B cell (primary cell): ENCODE data around the gene MORF4L1. TPM values are rescaled to one million over a fixed set of nuclear protein-coding genes. Genes with fewer than 3 reads are reported as not detected.

Experiments
- ATAC-seq: fragments of 200-7000 bp; cut with Tn5 transposase; one replicate; pipeline ENCODE4 v1.10.0; 2021; ENCODE audit warnings: low read depth, mild to moderate bottlenecking, moderate number of reproducible peaks, moderate library complexity
- CTCF ChIA-PET: fragments of 350-600 bp; sonication (Branson Sonifier 250); formaldehyde crosslinking; loops from one replicate; lab custom pipeline; 2021; ENCODE audit warnings: antibody characterized with exemption, inconsistent platforms; lab: Charles Lee
- POLR2A ChIA-PET: fragments of 350-600 bp; sonication (Branson Sonifier 250); formaldehyde crosslinking; loops from one replicate; lab custom pipeline; 2021; ENCODE audit warnings: antibody characterized with exemption; lab: Charles Lee
- DNase-seq: peaks from one replicate; pipeline ENCODE4 v3.0.0; 2013
- H2AFZ ChIP-seq: 2 replicates; pipeline ENCODE4 v1.6.1; 2012; ENCODE audit warnings: mild to moderate bottlenecking, low read depth, low read length; ENCODE audit not compliant: insufficient read depth, poor library complexity, severe bottlenecking
- H3K27ac ChIP-seq, 2 donors: 1 replicate in 1 of 2; 2 replicates in 1 of 2; pipeline ENCODE4 v1.5.1; 2012 to 2013; ENCODE audit warnings: low read length in 2 of 2, mild to moderate bottlenecking in 2 of 2, moderate library complexity in 1 of 2
- H3K27me3 ChIP-seq, 4 experiments: fragments of 200-600 bp in 1 of 4; sonication (generic) in 1 of 4; replicated peaks in 1 of 4; 1 replicate in 2 of 4; 2 replicates in 2 of 4; pipeline versions ENCODE4 v1.6.1 to v1.7.0; 2013 to 2016; ENCODE audit warnings: low read length in 3 of 4, mild to moderate bottlenecking in 2 of 4, mixed read lengths in 1 of 4, moderate library complexity in 1 of 4; ENCODE audit not compliant: insufficient read depth in 4 of 4, control insufficient read depth in 3 of 4; ENCODE audit errors: control extremely low read depth in 1 of 4
- H3K36me3 ChIP-seq, 2 experiments: replicated peaks in 1 of 2; 1 replicate in 1 of 2; 2 replicates in 1 of 2; pipeline versions ENCODE4 v1.6.1 to v1.7.1; 2013; ENCODE audit warnings: low read length in 1 of 2; ENCODE audit not compliant: insufficient read depth in 2 of 2, control insufficient read depth in 1 of 2; ENCODE audit errors: control extremely low read depth in 1 of 2, extremely low read depth in 1 of 2
- H3K4me1 ChIP-seq, 2 donors: fragments of 200-600 bp in 1 of 2; sonication (generic) in 1 of 2; 1 replicate in 1 of 2; 2 replicates in 1 of 2; pipeline versions ENCODE4 v1.5.1 to v1.6.1; 2013 to 2017; ENCODE audit warnings: low read length in 2 of 2; ENCODE audit not compliant: control insufficient read depth in 2 of 2, insufficient read depth in 2 of 2
- H3K4me2 ChIP-seq: replicated peaks from 2 replicates; pipeline ENCODE3; 2012; ENCODE audit warnings: mild to moderate bottlenecking, low read depth, low read length; ENCODE audit not compliant: poor library complexity, severe bottlenecking
- H3K4me3 ChIP-seq, 5 experiments: fragments of 200-600 bp in 1 of 5; sonication (generic) in 1 of 5; 1 replicate in 3 of 5; 2 replicates in 2 of 5; pipeline versions ENCODE4 v1.5.1 to v1.7.0; 2011 to 2016; ENCODE audit warnings: low read length in 4 of 5, mild to moderate bottlenecking in 4 of 5, low read depth in 2 of 5, control low read depth in 1 of 5, moderate library complexity in 1 of 5; ENCODE audit not compliant: insufficient read depth in 1 of 5; ENCODE audit errors: control extremely low read depth in 1 of 5, extremely low read depth in 1 of 5
- H3K79me2 ChIP-seq: fragments of 200-600 bp; sonication (generic); one replicate; pipeline ENCODE4 v1.6.0; 2016; ENCODE audit warnings: low read length; ENCODE audit not compliant: control insufficient read depth, insufficient read depth
- H3K9ac ChIP-seq: fragments of 200-600 bp; sonication (generic); 2 replicates; pipeline ENCODE4 v1.6.1; 2017; ENCODE audit warnings: mild to moderate bottlenecking, low read length, moderate library complexity
- H3K9me3 ChIP-seq, 3 donors: one replicate each; pipeline versions ENCODE4 v1.6.1 to v1.7.1; 2013; ENCODE audit warnings: low read length in 2 of 3; ENCODE audit not compliant: control insufficient read depth in 2 of 3, insufficient read depth in 1 of 3; ENCODE audit errors: control extremely low read depth in 1 of 3
- H4K20me1 ChIP-seq: 2 replicates; pipeline ENCODE4 v1.6.0; 2012; ENCODE audit warnings: mild to moderate bottlenecking, low read length; ENCODE audit not compliant: insufficient read depth, control insufficient read depth, poor library complexity, severe bottlenecking
- H3K27ac Mint-ChIP-seq: one replicate; pipeline ENCODE4 v1.8.0; 2021; ENCODE audit warnings: mixed read lengths
- H3K27me3 Mint-ChIP-seq: one replicate; pipeline ENCODE4 v1.8.0; 2021; ENCODE audit warnings: mixed read lengths
- H3K4me1 Mint-ChIP-seq: one replicate; pipeline ENCODE4 v1.8.0; 2021; ENCODE audit warnings: mixed read lengths
- H3K4me3 Mint-ChIP-seq: one replicate; pipeline ENCODE4 v1.8.0; 2021; ENCODE audit warnings: mixed read lengths
- H3K9me3 Mint-ChIP-seq: one replicate; pipeline ENCODE4 v1.8.0; 2022; ENCODE audit warnings: mixed read lengths; ENCODE audit not compliant: insufficient read depth
- EZH2 ChIP-seq: IDR thresholded peaks from 2 replicates; pipeline ENCODE4 v1.6.1; 2012; ENCODE audit warnings: borderline replicate concordance, low read depth, mild to moderate bottlenecking, moderate library complexity, low read length; ENCODE audit not compliant: insufficient read depth, poor library complexity, severe bottlenecking
- WGBS: methylation state at CpG from one replicate; pipeline ENCODE4 v1.1.5; 2013; ENCODE audit warnings: missing lambda C conversion rate; ENCODE audit not compliant: insufficient coverage; 5-methylcytosine and 5-hydroxymethylcytosine counted together
- intact Hi-C: fragments of 100-400 bp; cut with micrococcal nuclease; formaldehyde crosslinking; loops from one replicate; pipeline ENCODE4 v1.10.0; 2022
- polyA minus RNA-seq: library from RNA; depleted of rRNA, polyadenylated mRNA; stranded (reverse); fragments of >200 nt; gene quantifications from 2 replicates; pipeline ENCODE4 v1.2.3, GENCODE V29; 2012
- polyA plus RNA-seq: library from polyadenylated mRNA; depleted of rRNA; stranded (reverse); fragments of >200 nt; gene quantifications from 2 replicates; pipeline ENCODE4 v1.2.3, GENCODE V29; 2012
- total RNA-seq, 2 donors: library from RNA; stranded (reverse); fragments of 120-200 nt in 1 of 2; gene quantifications; 1 replicate in 1 of 2; 2 replicates in 1 of 2; pipeline versions ENCODE4 v1.2.3 to v1.2.4, GENCODE V29; 2013 to 2022
- TF ChIP-seq, protein P1 (sequence below): fragments of 200-600 bp; IDR thresholded peaks from one replicate; pipeline ENCODE4 v1.8.0; 2022; ENCODE audit warnings: antibody characterized with exemption, mild to moderate bottlenecking

The MORF4L1 gene, protein sequence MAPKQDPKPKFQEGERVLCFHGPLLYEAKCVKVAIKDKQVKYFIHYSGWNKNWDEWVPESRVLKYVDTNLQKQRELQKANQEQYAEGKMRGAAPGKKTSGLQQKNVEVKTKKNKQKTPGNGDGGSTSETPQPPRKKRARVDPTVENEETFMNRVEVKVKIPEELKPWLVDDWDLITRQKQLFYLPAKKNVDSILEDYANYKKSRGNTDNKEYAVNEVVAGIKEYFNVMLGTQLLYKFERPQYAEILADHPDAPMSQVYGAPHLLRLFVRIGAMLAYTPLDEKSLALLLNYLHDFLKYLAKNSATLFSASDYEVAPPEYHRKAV
- 240 and 242 TPM in 2 replicates for total RNA-seq
- total RNA-seq (2013), result 170 TPM
- polyA plus RNA-seq, result 79.0 and 246 TPM in 2 replicates
- 102 and 143 TPM in 2 replicates for polyA minus RNA-seq

DNA sequence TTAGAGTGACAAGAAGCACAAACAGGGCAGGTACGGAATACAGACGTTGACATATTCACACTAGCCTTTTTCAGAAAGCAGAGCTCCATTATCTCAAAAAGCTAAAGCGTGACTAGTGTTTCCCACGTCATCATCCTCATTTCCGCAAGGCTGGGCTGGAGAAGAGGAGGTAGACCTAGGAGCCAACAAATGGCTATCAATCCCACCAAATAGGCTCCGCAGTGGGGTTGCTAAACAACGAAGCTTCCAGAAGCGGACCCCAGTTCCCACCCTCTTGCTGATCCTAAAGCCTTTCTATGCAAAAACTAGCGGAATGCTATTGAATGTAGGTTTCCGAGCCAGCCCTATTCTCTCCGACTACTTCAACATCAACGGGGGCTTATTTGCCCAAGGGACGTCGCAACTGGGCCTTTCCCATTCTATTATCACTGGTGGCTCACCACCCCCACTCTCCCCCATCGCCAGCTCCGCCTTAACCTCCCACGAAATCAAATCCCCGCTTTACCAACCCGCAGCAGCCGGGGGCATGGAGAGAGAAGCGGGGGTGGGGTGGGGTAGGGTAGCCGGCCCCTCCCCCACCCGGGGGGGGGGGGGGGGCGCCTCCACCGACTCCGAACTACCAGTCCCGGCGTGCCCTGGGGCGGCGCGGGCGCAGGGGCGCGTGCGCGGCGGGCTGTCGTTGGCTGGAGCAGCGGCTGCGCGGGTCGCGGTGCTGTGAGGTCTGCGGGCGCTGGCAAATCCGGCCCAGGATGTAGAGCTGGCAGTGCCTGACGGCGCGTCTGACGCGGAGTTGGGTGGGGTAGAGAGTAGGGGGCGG is at the start of gene MORF4L1:
Gene MORF4L1, plus strand, starts transcription at position 736 of the 817 bp plus-strand sequence. CDS start 128 bp downstream, outside the sequence.
- POLR2A ChIA-PET, result interaction anchor here (0.6 to 2.4 kb wide), 17 partner anchors 10 to 881 kb away, joined by 3 to 13 read pairs (median 7); partner anchors contain the start of genes CHRNA5, CTSH and PSMA4
- H3K79me2 ChIP-seq, result peaks cover 44% of the 10 kb centered on the region
- H3K9me3 ChIP-seq, result no peaks in the 10 kb centered on the region
- WGBS, result 9% methylated on average over 26 of the region's 52 CpGs
- peaks cover 0 to under 1% of the 10 kb centered on the region in 2 experiments for H3K36me3 ChIP-seq
- peaks cover 45% of the 10 kb centered on the region for H4K20me1 ChIP-seq
- ATAC-seq, result peak; percentile 78
- peak; percentile 97 for DNase-seq
- Mint-ChIP-seq H3K4me1 (peaks cover 36% of the 10 kb centered on the region), H3K27ac (peak within 1 kb of the TSS; percentile 100), H3K27me3 (no peaks in the 10 kb centered on the region), H3K9me3 (no peaks in the 10 kb centered on the region), H3K4me3 (peak within 1 kb of the TSS; percentile 97)
- intact Hi-C loops, result loop anchor here (1.0 to 10.0 kb wide), 4 partner anchors 72 to 442 kb away; partner anchors contain the start of genes CTSH, IREB2 and TMED3
- H3K4me3 ChIP-seq, result peak within 1 kb of the TSS; percentile 82 to 100 (median 100)
- H3K27me3 ChIP-seq, result no peaks in the 10 kb centered on the region
- peak within 1 kb of the TSS; percentile 81 for H2AFZ ChIP-seq
- peak within 1 kb of the TSS; percentile 95 to 100 for H3K27ac ChIP-seq
- CTCF ChIA-PET, result interaction anchor here (0.8 to 4.0 kb wide), 5 partner anchors 11 to 312 kb away, joined by 3 to 40 read pairs (median 5); partner anchors contain the start of gene ADAMTS7
- TF ChIP-seq EZH2, result no peak
- TF ChIP-seq, protein P1, sequence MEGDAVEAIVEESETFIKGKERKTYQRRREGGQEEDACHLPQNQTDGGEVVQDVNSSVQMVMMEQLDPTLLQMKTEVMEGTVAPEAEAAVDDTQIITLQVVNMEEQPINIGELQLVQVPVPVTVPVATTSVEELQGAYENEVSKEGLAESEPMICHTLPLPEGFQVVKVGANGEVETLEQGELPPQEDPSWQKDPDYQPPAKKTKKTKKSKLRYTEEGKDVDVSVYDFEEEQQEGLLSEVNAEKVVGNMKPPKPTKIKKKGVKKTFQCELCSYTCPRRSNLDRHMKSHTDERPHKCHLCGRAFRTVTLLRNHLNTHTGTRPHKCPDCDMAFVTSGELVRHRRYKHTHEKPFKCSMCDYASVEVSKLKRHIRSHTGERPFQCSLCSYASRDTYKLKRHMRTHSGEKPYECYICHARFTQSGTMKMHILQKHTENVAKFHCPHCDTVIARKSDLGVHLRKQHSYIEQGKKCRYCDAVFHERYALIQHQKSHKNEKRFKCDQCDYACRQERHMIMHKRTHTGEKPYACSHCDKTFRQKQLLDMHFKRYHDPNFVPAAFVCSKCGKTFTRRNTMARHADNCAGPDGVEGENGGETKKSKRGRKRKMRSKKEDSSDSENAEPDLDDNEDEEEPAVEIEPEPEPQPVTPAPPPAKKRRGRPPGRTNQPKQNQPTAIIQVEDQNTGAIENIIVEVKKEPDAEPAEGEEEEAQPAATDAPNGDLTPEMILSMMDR, result no peak
- H3K4me1 ChIP-seq, result peaks cover 20 to 39% of the 10 kb centered on the region in 2 donors
- H3K4me2 ChIP-seq, result peak within 1 kb of the TSS; percentile 85
- peak within 1 kb of the TSS; percentile 100 for H3K9ac ChIP-seq
